HG03045 (cell line): ENCODE results near the gene SLC47A2.

ENCODE experiments used
- ATAC-seq: cut with Tn5 transposase; IDR thresholded peaks from one replicate; pipeline ENCODE4 v1.9.1; 2021; ENCODE audit warnings: mild to moderate bottlenecking, moderate library complexity; ENCODE audit not compliant: unreplicated experiment

The SLC47A2 gene

GRCh38 chr17:19647697-19648474 lies 68.5 kb downstream of the SLC47A2 start:
- ATAC-seq: peak; percentile 33

DNA sequence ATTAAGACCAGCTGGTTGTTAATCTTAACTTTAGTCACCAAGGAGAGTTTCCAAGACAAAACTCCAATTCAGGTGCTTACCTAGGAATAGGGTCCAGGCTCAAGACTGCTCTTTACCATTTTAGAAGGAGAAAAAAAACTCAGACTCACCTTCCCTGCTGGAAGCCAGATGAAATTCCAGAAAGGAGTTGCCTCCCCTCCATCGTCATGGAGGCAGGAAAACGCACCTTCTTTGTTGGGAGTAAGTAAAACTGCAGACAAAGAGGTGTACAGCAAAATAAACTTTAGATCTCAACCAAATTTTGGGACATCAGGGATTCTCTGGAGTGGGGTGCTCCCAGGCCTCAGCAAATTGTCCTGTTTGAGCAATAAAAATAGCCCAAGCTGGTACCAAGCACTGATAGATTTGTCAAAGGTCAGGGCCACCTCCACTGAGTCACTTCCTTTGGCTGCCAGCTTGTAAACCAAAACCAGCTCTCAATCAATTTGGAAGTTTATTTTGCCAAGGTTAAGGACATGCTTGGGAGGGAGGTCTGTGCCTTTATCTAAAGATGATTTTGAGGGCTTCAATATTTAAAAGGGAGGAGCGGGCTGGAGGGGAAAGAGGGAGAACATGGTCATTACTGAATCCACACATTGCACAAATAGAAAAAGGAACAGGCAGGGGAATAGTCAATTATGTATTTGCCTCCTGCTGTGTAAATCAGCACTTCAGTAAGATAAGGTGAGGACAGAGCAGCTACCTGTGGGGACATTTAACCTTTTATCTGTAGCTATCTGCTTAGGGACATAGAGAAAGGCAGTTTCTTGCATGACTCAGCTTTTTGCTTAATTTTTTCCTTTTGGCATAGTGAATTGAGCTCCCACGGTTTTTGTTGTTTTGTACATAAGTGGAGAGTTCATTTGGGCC lies 69.3 kb downstream of the SLC47A2 start:
- no peak for ATAC-seq

DNA sequence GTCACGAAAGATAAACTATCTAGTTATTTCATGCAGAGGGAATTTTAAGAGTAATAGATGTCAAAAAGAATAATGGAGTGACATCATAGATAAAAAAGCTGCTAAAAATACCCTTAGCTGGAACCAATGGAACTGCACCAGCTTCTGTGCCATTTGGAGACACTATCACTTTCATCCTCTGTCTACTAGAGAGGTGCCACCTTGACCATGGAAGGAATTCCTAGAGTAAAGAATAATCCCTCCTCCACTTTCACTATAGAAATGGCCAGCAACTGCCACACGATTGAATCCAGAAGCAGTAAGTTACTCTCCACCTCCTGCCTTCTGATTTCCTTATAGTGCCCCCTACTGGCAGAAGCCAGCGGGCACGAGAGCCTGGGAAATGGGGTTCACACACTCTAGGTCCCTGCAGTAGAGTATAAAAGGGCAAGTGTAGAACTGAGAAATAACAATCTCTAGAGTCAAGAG lies 70.6 kb downstream of the SLC47A2 start:
- ATAC-seq: no peak

- no peak for ATAC-seq
Measured at GRCh38 chr17:19644493-19645210, 71.7 kb downstream of the SLC47A2 start.

DNA sequence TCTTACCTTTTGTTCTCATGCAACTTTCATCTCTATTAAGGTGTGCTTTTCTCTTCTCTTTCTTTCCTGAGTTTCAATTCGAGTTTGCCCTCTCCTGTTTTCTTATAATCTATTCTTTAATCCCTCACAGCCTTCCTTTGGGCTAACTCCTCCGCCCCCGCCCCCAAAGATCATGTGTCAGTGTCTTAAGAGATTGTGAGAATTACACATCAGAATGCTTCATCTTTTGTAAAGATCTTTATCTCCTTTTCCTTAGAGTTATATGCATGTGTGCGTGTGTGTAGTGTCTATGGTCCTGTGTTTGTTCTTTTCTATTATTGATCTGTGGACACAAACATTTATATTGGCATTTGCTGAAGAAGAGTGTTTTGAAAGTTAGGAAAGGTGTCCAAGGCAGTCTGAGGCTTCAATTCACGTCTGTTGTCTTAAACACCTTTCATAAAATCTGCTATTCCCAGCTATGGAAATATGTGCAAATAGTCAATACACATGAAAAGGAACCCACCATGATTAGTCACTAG lies 74.0 kb downstream of the SLC47A2 start:
- no peak for ATAC-seq

DNA sequence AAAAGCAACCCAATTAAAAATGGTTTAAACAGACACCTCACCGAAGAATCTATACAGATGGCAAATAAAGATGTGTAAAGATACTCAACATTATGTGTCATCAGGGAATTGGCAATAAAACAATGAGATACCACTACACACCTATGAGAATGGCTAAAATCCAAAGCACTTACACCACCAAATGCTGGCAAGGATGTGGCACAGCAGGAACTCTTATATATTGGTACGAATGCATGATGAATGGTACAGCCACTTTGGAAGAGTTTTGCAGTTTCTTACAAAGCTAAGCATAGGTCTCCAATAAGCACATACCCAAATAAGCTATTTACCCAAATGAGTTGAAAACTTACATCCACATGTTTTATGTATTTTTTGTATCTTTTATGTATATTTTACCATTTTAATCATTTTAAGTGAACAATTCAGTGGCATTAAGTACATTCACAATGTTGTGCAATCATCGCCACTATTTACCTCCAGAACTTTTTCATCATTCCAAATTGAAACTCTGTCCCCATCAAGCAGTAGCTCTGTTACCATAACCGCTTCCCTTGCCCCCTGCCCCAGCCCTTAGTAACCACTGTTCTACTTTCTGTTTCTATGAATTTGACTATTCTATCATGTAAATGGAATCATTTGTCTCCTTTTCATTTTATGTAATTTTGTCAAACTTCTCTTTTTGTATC lies 74.6 kb downstream of the SLC47A2 start:
- no peak for ATAC-seq

GRCh38 chr17:19631905-19632304 lies 84.5 kb downstream of the SLC47A2 start:
- no peak for ATAC-seq

- no peak for ATAC-seq
Measured at GRCh38 chr17:19630661-19631060, 85.7 kb downstream of the SLC47A2 start.

- ATAC-seq: no peak
Measured at GRCh38 chr17:19630035-19630434, 86.3 kb downstream of the SLC47A2 start.

GRCh38 chr17:19629449-19629848 lies 86.9 kb downstream of the SLC47A2 start:
- ATAC-seq: no peak
